Measurements from ENCODE around the gene TMEM186.
"Not testable (repeated sequence)": the region's sequence is repeated elsewhere in the genome, so short reads cannot be mapped to it uniquely, and the experiment has no call there.

Gene TMEM186

GRCh38 chr16:8795091-8795490, 2.3 kb downstream of the TMEM186 start:
- Histone ChIP-seq H4K20me1 (peaks cover 0 to 31% (median 17%) of the 10 kb centered on the region in 11 experiments; a peak in 17 of 22 replicates), H3K9me3 (replicated peaks in 1 of 11) (no peaks in the 10 kb centered on the region), H3K4me1 (peaks cover 31 to 47% (median 35%) of the 10 kb centered on the region in 10 experiments), H3K27ac (no peak overlapping the region), H3K27me3 (no peaks in the 10 kb centered on the region), H3K9ac (peak overlapping the region in 7 of 11 experiments; percentile 7 to 94 (median 86); a peak in 7 of 22 replicates), H3K4me3 (no peak overlapping the region), H3K36me3 (peaks cover 0 to 30% (median 10%) of the 10 kb centered on the region in 11 experiments; a peak in 17 of 22 replicates), H3K4me2 (peak overlapping the region in 3 of 11 experiments; percentile 80 to 83 (median 81); a peak in 2 of 22 replicates)
- TF ChIP-seq Cebpa-rat (IDR thresholded peaks at IDR 0.05): no peak

- H3K27me3 ChIP-seq: no peaks in the 10 kb centered on the region
- H3K9me3 ChIP-seq (replicated peaks in 1 of 11): no peaks in the 10 kb centered on the region
- peaks cover 0 to 9% (median 0%) of the 10 kb centered on the region in 10 experiments; a peak in 1 of 20 replicates for H3K4me1 ChIP-seq
- no peak overlapping the region for H3K4me2 ChIP-seq
- H3K36me3 ChIP-seq: no peaks in the 10 kb centered on the region
- H3K4me3 ChIP-seq: no peak overlapping the region
- TF ChIP-seq Cebpa-rat (IDR thresholded peaks at IDR 0.05): no peak
- no peak overlapping the region for H3K9ac ChIP-seq
- no peak overlapping the region for H3K27ac ChIP-seq
- H4K20me1 ChIP-seq: peaks cover 0 to 9% (median 0%) of the 10 kb centered on the region in 11 experiments; a peak in 3 of 22 replicates
Observed at GRCh38 chr16:8788578-8789172, 8.8 kb downstream of the TMEM186 start.

- H3K4me1 ChIP-seq; H3K4me3 ChIP-seq; H3K9ac ChIP-seq; H3K4me2 ChIP-seq; H3K27me3 ChIP-seq; H3K36me3 ChIP-seq; H3K9me3 ChIP-seq (replicated peaks in 1 of 11); H4K20me1 ChIP-seq; H3K27ac ChIP-seq: not testable (repeated sequence)
Observed at GRCh38 chr16:8786316-8786715, 11.1 kb downstream of the TMEM186 start.

GRCh38 chr16:8785408-8785807, 12.0 kb downstream of the TMEM186 start:
- TF ChIP-seq Cebpa-rat (IDR thresholded peaks at IDR 0.05): no peak
- no peak overlapping the region for H3K4me3 ChIP-seq

GRCh38 chr16:8782673-8783072, 14.8 kb downstream of the TMEM186 start:
- Histone ChIP-seq H3K27ac (no peak overlapping the region), H3K36me3 (peaks cover 0 to 19% (median 6%) of the 10 kb centered on the region in 11 experiments; a peak in 10 of 22 replicates), H3K9me3 (replicated peaks in 1 of 11) (no peaks in the 10 kb centered on the region), H3K4me1 (no peaks in the 10 kb centered on the region), H3K27me3 (no peaks in the 10 kb centered on the region), H3K4me2 (no peak overlapping the region), H3K9ac (no peak overlapping the region), H3K4me3 (no peak overlapping the region), H4K20me1 (no peaks in the 10 kb centered on the region; a peak in 1 of 22 replicates)
- TF ChIP-seq Cebpa-rat (IDR thresholded peaks at IDR 0.05): no peak

More at GRCh38 chr16:8785408-8785807, 12.0 kb downstream of the TMEM186 start:
- H3K4me1 ChIP-seq: no peaks in the 10 kb centered on the region
- peaks cover 0 to 3% (median 0%) of the 10 kb centered on the region in 11 experiments; a peak in 1 of 22 replicates for H3K36me3 ChIP-seq
- H3K9me3 ChIP-seq (replicated peaks in 1 of 11): no peaks in the 10 kb centered on the region
- no peak overlapping the region for H3K9ac ChIP-seq
- no peaks in the 10 kb centered on the region for H3K27me3 ChIP-seq
- H4K20me1 ChIP-seq: no peaks in the 10 kb centered on the region; a peak in 2 of 22 replicates
- no peak overlapping the region for H3K4me2 ChIP-seq
- H3K27ac ChIP-seq: no peak overlapping the region

- no peak overlapping the region for H3K9ac ChIP-seq
Observed at GRCh38 chr16:8781797-8782196, 15.6 kb downstream of the TMEM186 start.

GRCh38 chr16:8777217-8777616, 20.2 kb downstream of the TMEM186 start:
- no peaks in the 10 kb centered on the region for H3K4me1 ChIP-seq
- TF ChIP-seq Cebpa-rat (IDR thresholded peaks at IDR 0.05): no peak
- no peaks in the 10 kb centered on the region for H3K9me3 ChIP-seq (replicated peaks in 1 of 11)
- no peaks in the 10 kb centered on the region for H3K27me3 ChIP-seq
- H3K4me2 ChIP-seq: no peak overlapping the region
- no peak overlapping the region for H3K27ac ChIP-seq
- H3K9ac ChIP-seq: no peak overlapping the region
- no peak overlapping the region for H3K4me3 ChIP-seq
- H4K20me1 ChIP-seq: no peaks in the 10 kb centered on the region
- peaks cover 20 to 71% (median 44%) of the 10 kb centered on the region in 11 experiments for H3K36me3 ChIP-seq

More at GRCh38 chr16:8781797-8782196, 15.6 kb downstream of the TMEM186 start:
- H3K27ac ChIP-seq: no peak overlapping the region
- H4K20me1 ChIP-seq: no peaks in the 10 kb centered on the region; a peak in 1 of 22 replicates
- H3K4me3 ChIP-seq: no peak overlapping the region
- no peak for TF ChIP-seq Cebpa-rat (IDR thresholded peaks at IDR 0.05)
- no peaks in the 10 kb centered on the region for H3K9me3 ChIP-seq (replicated peaks in 1 of 11)
- H3K36me3 ChIP-seq: peaks cover 5 to 28% (median 12%) of the 10 kb centered on the region in 11 experiments; a peak in 16 of 22 replicates
- H3K4me1 ChIP-seq: no peaks in the 10 kb centered on the region
- H3K27me3 ChIP-seq: no peaks in the 10 kb centered on the region
- no peak overlapping the region for H3K4me2 ChIP-seq

GRCh38 chr16:8776129-8776584, 21.3 kb downstream of the TMEM186 start:
- H3K4me2 ChIP-seq: no peak overlapping the region
- no peak for TF ChIP-seq Cebpa-rat (IDR thresholded peaks at IDR 0.05)

GRCh38 chr16:8775359-8775758, 22.1 kb downstream of the TMEM186 start:
- Histone ChIP-seq H3K36me3 (peaks cover 20 to 82% (median 49%) of the 10 kb centered on the region in 11 experiments), H4K20me1 (no peaks in the 10 kb centered on the region), H3K4me2 (no peak overlapping the region), H3K4me1 (no peaks in the 10 kb centered on the region), H3K9me3 (replicated peaks in 1 of 11) (no peaks in the 10 kb centered on the region), H3K9ac (no peak overlapping the region), H3K27ac (no peak overlapping the region), H3K4me3 (no peak overlapping the region), H3K27me3 (no peaks in the 10 kb centered on the region)
- no peak for TF ChIP-seq Cebpa-rat (IDR thresholded peaks at IDR 0.05)

More at GRCh38 chr16:8776129-8776584, 21.3 kb downstream of the TMEM186 start:
- Histone ChIP-seq H3K4me3 (no peak overlapping the region), H3K27me3 (no peaks in the 10 kb centered on the region), H3K4me1 (no peaks in the 10 kb centered on the region), H4K20me1 (no peaks in the 10 kb centered on the region), H3K36me3 (peaks cover 20 to 80% (median 49%) of the 10 kb centered on the region in 11 experiments), H3K9me3 (replicated peaks in 1 of 11) (no peaks in the 10 kb centered on the region), H3K27ac (no peak overlapping the region), H3K9ac (no peak overlapping the region)

- no peak for TF ChIP-seq Cebpa-rat (IDR thresholded peaks at IDR 0.05)
- no peaks in the 10 kb centered on the region for H3K27me3 ChIP-seq
Observed at GRCh38 chr16:8774208-8774607, 23.2 kb downstream of the TMEM186 start.

More at GRCh38 chr16:8774208-8774607, 23.2 kb downstream of the TMEM186 start:
- Histone ChIP-seq H3K27ac (no peak overlapping the region), H3K4me2 (no peak overlapping the region), H4K20me1 (no peaks in the 10 kb centered on the region), H3K9me3 (replicated peaks in 1 of 11) (no peaks in the 10 kb centered on the region), H3K9ac (no peak overlapping the region), H3K4me1 (no peaks in the 10 kb centered on the region), H3K4me3 (no peak overlapping the region), H3K36me3 (peaks cover 21 to 80% (median 52%) of the 10 kb centered on the region in 11 experiments)

Measured in BLaER1 treated with 17β-estradiol and CSF1 and Interleukin-3, amounts not matched to agents 10 nM and 100 nM (cell line).